ENCODE measurements around the gene MYMK.

MYMK gene

GRCh38 chr9:133495327-133496293 lies 29.1 kb downstream of the MYMK start:
- CTCF ChIA-PET = interaction anchor here (1.5 kb wide), 1 partner anchor 9 kb away, joined by 5 read pairs; no protein-coding TSS in a partner anchor
- TF ChIP-seq ELF4 (IDR thresholded peaks at IDR 0.05) = no peak
- 0 out of 2 replicates have a peak, but pooled peaks have one; percentile 47 for TF ChIP-seq TARDBP (IDR thresholded peaks at IDR 0.05)
- POLR2A ChIA-PET = interaction anchor here (1.4 kb wide), 1 partner anchor 17 kb away, joined by 3 read pairs; the partner anchor contains the start of gene SLC2A6
- DNase-seq (ENCODE audit: extremely low spot score) = no peak

- ChIA-PET CTCF (interaction anchor here (1.5 kb wide), 1 partner anchor 8 kb away, joined by 5 read pairs; no protein-coding TSS in a partner anchor), POLR2A (no interaction called here)
- TF ChIP-seq L3MBTL2 (conservative IDR thresholded peaks at IDR 0.05) = no peak
- TF ChIP-seq ELF4 (IDR thresholded peaks at IDR 0.05) = no peak
- no peak for TF ChIP-seq SUZ12 (IDR thresholded peaks at IDR 0.05)
- TF ChIP-seq CTBP1 (IDR thresholded peaks at IDR 0.05; ENCODE audit: borderline replicate concordance) = no peak
- TF ChIP-seq FOXM1 (IDR thresholded peaks at IDR 0.05; ENCODE audit: borderline replicate concordance) = no peak
- TF ChIP-seq FOXA1 (IDR thresholded peaks at IDR 0.05) = no peak
- no peak for TF ChIP-seq HDGF (IDR thresholded peaks at IDR 0.05; ENCODE audit: borderline replicate concordance)
- no peak for TF ChIP-seq SP1 (IDR thresholded peaks at IDR 0.05)
- no peak for TF ChIP-seq LEF1 (IDR thresholded peaks at IDR 0.05; ENCODE audit: borderline replicate concordance)
- TF ChIP-seq, protein P1, sequence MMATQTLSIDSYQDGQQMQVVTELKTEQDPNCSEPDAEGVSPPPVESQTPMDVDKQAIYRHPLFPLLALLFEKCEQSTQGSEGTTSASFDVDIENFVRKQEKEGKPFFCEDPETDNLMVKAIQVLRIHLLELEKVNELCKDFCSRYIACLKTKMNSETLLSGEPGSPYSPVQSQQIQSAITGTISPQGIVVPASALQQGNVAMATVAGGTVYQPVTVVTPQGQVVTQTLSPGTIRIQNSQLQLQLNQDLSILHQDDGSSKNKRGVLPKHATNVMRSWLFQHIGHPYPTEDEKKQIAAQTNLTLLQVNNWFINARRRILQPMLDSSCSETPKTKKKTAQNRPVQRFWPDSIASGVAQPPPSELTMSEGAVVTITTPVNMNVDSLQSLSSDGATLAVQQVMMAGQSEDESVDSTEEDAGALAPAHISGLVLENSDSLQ (IDR thresholded peaks at IDR 0.05) = no peak
- TF ChIP-seq ARNT (IDR thresholded peaks at IDR 0.05) = no peak
- TF ChIP-seq FOXK2 (IDR thresholded peaks at IDR 0.05) = no peak
- TF ChIP-seq BHLHE40 (IDR thresholded peaks at IDR 0.05; ENCODE audit: borderline replicate concordance) = no peak
- TF ChIP-seq ZNF384 (IDR thresholded peaks at IDR 0.05) = no peak
- no peak for TF ChIP-seq NFRKB (IDR thresholded peaks at IDR 0.05)
- TF ChIP-seq TARDBP (IDR thresholded peaks at IDR 0.05) = no peak
- DNase-seq (ENCODE audit: extremely low spot score) = no peak
Measured at GRCh38 chr9:133494636-133495326, 30.0 kb downstream of the MYMK start.

- TF ChIP-seq ARNT (IDR thresholded peaks at IDR 0.05) (no peak), SP1 (IDR thresholded peaks at IDR 0.05) (no peak), FOXA1 (IDR thresholded peaks at IDR 0.05) (no peak), HDGF (IDR thresholded peaks at IDR 0.05; ENCODE audit: borderline replicate concordance) (no peak)
- TF ChIP-seq, protein P1 (IDR thresholded peaks at IDR 0.05) = no peak
- POLR2A ChIA-PET = no interaction called here
- DNase-seq (ENCODE audit: extremely low spot score) = no peak
- CTCF ChIA-PET = no interaction called here
Measured at GRCh38 chr9:133493845-133494540, 30.8 kb downstream of the MYMK start.

- ChIA-PET CTCF (no interaction called here), POLR2A (no interaction called here)
- no peak for TF ChIP-seq CTBP1 (IDR thresholded peaks at IDR 0.05; ENCODE audit: borderline replicate concordance)
- TF ChIP-seq ELF4 (IDR thresholded peaks at IDR 0.05) = no peak
- no peak for TF ChIP-seq HDGF (IDR thresholded peaks at IDR 0.05; ENCODE audit: borderline replicate concordance)
- TF ChIP-seq FOXA1 (IDR thresholded peaks at IDR 0.05) = no peak
- TF ChIP-seq TARDBP (IDR thresholded peaks at IDR 0.05) = no peak
- TF ChIP-seq ZNF384 (IDR thresholded peaks at IDR 0.05) = no peak
- TF ChIP-seq SP1 (IDR thresholded peaks at IDR 0.05) = no peak
- TF ChIP-seq BHLHE40 (IDR thresholded peaks at IDR 0.05; ENCODE audit: borderline replicate concordance) = no peak
- TF ChIP-seq FOXK2 (IDR thresholded peaks at IDR 0.05) = no peak
- TF ChIP-seq ARNT (IDR thresholded peaks at IDR 0.05) = no peak
- TF ChIP-seq FOXM1 (IDR thresholded peaks at IDR 0.05; ENCODE audit: borderline replicate concordance) = no peak
- no peak for TF ChIP-seq LEF1 (IDR thresholded peaks at IDR 0.05; ENCODE audit: borderline replicate concordance)
- TF ChIP-seq, protein P1 (IDR thresholded peaks at IDR 0.05) = no peak
- TF ChIP-seq SUZ12 (IDR thresholded peaks at IDR 0.05) = no peak
- no peak for DNase-seq (ENCODE audit: extremely low spot score)
Measured at GRCh38 chr9:133493428-133493827, 31.3 kb downstream of the MYMK start.

DNA sequence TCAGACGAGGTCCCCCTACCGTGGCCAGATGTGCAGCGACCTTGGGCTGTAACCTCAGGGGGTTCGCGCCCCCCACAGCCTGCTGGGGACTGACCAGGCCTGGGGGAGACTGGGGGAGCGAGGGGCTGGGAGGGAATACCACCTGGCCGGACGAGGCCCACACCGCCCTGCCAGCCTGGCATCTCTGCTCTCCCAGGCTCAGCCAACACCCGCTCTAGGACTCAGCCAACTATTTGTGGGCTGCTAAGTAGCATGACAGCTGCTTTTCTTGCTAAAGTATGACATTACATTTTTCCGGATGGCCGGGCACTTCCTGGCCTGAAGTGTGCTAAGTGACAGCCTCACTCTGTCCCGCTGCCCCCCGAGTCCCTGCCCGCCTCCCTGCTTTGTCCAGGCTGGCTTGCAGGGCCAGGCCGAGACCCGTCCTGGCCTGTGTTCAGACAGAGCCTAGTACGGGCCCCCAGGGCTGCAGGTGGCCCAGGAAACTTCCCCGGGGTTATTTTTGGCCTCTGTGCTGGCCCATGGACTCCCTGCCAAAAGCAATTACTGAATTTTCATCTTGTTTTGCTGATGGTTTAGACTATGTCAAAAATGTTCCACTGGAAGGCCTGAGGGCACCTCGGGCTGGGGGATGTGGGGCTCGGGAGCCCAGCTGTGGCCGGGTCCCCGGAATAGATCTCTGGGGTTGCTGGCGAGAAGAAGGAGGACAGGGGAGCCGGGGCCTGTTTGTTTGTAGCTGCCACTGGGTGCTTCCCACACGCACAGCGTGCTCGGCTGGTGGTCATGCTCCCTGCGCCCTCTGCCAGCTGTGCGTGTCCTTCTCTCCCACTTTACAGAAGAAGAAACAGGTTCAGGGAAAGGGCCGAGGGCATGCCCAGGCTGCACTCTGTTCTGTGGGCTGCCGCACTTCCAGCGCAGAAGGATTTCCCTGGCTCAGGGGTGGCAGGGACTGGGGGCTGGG lies 32.4 kb downstream of the MYMK start:
- CTCF ChIA-PET = no interaction called here
- DNase-seq (ENCODE audit: extremely low spot score) = no peak
- TF ChIP-seq LEF1 (IDR thresholded peaks at IDR 0.05; ENCODE audit: borderline replicate concordance) (no peak), FOXA1 (IDR thresholded peaks at IDR 0.05) (no peak), TARDBP (IDR thresholded peaks at IDR 0.05) (no peak), L3MBTL2 (conservative IDR thresholded peaks at IDR 0.05) (no peak), FOXM1 (IDR thresholded peaks at IDR 0.05; ENCODE audit: borderline replicate concordance) (no peak)
- POLR2A ChIA-PET = no interaction called here

Data from HEK293T (cell line).